Epidermal melanocyte (primary cell): ENCODE data around the gene SUSD5.
"Not testable (repeated sequence)": the region's sequence is repeated elsewhere in the genome, so short reads cannot be mapped to it uniquely, and the experiment has no call there.

Experiments
- DNase-seq: peaks from one replicate; pipeline ENCODE4 v3.0.0; 2011; ENCODE audit warnings: low spot score; ENCODE audit not compliant: insufficient read length

The SUSD5 gene

DNA sequence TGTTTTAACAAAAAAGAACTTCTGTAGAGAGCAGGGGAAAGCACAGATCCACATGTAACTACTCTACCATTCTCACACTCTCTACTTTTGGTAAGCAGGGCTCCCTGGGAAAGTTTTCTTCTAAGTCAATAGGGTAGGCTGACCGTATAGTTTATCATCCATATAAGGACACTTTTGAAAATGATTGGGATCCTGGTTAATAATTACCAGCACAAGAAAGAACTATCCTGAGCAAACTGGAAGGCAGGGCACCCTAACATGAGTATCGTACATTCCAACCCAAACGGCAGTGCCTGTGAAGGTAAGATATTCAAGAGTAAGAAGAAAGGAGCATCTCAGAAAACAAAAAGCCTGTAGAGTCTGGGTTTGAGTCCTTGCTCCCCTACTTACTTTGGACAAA lies 22.1 kb downstream of the SUSD5 start:
- DNase-seq, result no peak

- DNase-seq, result no peak
Measured at GRCh38 chr3:33194303-33194702, 24.3 kb downstream of the SUSD5 start.

- no peak for DNase-seq
Measured at GRCh38 chr3:33187368-33187634, 31.3 kb downstream of the SUSD5 start.

DNA sequence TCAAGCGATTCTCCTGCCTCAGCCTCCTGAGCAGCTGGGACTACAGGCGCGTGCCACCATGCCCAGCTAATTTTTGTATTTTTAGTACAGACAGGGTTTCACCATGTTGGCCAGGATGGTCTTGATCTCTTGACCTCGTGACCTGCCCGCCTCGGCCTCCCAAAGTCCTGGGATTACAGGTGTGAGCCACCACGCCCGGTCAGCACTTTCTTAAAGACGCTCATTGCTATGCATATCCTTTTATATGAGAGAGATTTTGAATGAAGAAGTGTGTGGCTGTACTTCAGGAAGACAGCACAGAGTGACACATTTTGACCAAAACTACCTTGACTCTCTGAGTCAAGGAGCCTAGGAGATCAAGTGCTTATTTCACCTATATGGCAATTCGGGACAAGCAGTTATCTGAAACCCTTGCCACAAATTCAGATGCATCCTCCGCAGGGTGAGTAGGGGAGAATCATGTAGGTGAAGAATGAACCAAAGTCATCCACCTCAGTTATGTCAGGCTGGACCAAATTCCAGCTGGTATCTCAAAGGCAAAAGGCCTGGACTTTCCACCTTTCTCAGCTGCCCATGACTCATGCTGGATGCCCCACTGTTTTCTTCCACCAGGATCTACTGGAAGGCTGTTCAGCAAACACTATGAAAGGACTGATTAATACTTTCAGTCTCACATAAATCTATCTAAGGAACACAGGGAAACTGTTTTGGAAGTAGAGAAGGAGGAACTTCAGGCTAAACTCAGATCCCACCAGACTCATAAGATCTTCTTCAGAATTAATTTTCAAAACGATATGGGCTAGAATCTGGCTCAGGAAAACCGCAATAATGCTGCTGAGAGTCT lies 31.9 kb downstream of the SUSD5 start:
- DNase-seq, result no peak

DNA sequence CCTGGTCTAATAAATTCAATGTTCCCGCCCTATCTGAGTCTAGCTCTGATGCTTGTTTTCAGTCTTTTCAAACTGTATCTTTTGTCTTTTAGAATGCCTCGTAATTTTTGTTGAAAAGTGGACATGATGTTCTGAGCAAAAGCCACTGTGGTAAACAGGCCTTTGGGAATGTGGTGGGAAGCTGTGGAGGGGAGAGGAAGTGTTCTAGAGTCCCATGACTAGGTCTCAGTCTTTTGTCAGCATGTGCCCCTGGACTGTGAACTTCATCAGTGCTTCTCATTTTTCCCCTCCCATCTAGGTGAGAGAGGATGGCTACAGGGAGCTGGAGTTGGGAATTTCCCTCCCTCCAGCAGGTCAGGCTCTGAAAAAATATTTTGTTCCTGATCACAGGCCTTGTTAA lies 33.7 kb downstream of the SUSD5 start:
- no peak for DNase-seq

DNA sequence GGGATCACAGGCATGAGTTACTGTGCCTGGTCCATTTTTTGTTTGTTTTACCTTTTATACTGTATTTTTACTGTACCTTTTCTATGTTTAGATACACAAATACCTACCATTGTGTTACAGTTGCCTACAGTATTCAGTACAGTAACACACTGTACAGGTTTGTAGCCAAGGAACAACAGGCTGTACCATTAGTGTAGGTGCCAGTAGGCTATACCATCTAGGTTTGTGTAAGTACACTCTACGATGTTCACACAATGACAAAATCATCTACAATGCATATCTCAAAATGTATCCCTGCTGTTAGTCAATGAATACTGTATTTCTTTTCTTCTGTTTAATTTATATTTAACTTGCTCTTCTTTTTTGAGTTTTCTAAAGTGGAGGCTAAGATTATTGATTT lies 37.0 kb downstream of the SUSD5 start:
- DNase-seq, result not testable (repeated sequence)

DNA sequence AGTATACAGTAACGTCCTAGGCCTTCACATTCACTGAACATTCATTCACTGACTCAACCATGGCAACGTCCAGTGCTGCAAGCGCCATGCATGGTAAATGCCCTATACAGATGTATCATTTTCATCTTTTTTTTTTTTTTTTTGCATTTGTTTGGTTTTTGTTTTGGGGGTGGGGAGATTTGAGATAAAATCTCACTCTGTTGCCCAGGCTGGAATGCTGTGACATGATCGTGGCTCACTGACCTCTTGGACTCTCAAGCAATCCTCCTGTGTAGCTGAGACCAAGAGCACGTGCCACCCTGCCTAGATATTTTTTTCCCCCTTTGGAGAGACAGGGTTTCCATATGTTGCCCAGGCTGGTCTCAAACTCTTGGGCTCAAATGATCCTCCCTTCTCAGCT lies 37.4 kb downstream of the SUSD5 start:
- no peak for DNase-seq

GRCh38 chr3:33179132-33179531 lies 39.5 kb downstream of the SUSD5 start:
- no peak for DNase-seq

DNA sequence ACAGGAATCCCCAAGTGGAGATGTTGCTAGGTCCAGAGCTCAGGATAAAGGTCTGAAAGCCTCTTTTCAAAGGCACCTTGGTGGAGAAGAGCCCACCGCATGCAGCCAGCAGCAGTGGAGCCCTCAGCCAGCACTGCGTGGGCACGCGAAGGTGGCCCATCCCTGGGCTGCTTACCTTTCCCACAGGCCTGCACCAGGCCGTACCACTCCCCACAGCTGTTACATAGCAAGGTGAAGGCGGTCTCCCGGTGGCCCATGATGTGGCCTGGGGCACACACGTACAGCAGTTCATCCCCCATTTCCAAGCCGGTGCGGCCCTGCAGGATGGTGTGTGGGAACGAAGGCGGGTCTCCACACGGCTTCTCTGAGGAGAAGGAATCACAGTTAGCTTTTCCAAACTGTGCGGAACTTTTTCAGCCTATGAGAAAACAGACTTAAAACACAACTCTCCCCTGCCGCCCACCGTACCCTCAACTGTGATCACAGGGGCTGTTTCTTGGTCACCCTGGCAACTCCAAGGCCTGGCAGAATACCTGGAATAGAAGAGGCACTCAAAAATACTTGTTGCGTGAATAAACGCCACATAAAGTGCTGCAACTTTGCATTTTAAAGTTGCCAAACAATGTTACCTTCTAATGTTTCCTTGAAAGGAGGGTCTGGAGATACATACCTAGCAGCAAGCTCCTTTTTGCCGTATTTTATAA lies 43.7 kb downstream of the SUSD5 start:
- DNase-seq, result no peak

DNA sequence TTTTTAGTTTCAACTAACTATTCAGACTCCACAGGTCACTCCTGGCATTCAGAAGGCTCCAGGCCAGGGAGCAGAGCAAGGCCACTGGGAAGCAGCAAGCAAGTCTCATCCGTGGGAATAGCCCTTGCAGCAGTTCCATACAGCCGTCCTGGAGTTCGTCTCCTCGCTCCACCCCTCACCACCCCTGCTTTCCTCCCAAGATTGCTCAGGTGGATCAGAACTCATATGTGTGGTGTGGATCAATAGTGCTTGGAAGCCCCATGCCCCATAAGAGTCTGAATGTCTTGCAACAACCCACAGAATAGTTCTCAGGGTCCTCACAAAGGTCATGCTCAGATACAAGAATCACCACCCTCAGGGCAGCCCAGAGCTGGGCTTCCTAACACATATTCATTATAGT lies 44.5 kb downstream of the SUSD5 start:
- no peak for DNase-seq

DNA sequence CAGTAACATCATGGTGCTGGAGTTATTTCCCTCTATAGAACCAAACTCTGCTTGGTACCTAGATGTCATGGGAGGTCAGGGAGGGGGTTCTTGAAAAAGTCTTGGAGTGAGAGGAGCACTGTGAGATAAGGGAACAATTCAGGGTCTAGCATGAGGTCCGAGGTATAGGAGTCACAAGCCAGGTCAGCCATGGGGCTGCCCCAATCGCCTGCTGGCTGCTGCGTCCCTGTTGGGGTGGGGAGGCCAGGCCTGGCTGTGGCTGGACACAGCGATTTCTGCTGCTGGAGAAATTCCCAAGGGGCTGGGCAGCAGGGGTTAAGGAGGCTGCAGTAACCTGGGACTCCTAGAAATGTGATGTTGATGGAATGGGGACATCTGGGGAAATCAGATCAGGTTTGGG lies 44.9 kb downstream of the SUSD5 start:
- DNase-seq, result no peak

- no peak for DNase-seq
Measured at GRCh38 chr3:33173103-33173502, 45.5 kb downstream of the SUSD5 start.

GRCh38 chr3:33171580-33171979 lies 47.0 kb downstream of the SUSD5 start:
- no peak for DNase-seq

GRCh38 chr3:33170531-33170930 lies 48.1 kb downstream of the SUSD5 start:
- no peak for DNase-seq

GRCh38 chr3:33167716-33168336 lies 50.8 kb downstream of the SUSD5 start:
- DNase-seq, result no peak

DNA sequence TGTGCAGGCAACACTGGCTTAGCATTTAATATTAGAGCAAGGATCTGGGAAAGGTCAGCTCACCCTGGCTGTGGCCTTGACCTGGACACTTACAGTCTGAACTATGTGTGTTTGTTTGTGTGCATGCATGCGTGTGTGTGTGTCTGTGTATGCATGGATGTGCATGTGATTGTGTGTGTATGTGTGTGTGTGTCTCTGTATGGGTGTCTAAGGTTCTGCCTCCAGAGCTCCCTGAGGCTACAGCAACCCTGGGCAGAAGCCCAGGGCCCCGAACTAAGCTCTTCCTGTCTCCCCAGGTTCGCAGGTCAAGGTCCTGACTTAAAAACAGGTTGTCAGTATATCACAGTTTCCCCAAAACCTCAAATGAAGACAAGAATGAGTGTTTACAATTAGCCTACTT lies 51.3 kb downstream of the SUSD5 start:
- no peak for DNase-seq

GRCh38 chr3:33166095-33166494 lies 52.5 kb downstream of the SUSD5 start:
- no peak for DNase-seq

- DNase-seq, result no peak
Measured at GRCh38 chr3:33165372-33165771, 53.2 kb downstream of the SUSD5 start.

DNA sequence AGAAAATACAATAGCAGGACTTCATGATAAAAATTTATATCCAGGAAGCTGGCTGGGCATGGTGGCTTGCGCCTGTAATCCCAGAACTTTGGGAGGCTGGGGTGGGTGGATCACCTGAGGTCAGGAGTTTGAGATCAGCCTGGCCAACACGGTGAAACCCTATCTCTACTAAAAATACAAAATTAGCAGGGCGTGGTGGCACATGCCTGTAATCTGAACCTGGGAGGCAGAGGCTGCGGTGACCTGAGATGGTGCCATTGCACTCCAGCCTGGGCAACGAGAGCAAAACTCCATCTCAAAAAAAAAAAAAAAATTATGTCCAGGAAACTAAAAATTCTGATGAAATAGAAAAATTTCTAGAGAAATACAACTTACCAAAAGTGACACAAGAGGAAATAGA lies 56.0 kb downstream of the SUSD5 start:
- DNase-seq, result not testable (repeated sequence)

DNA sequence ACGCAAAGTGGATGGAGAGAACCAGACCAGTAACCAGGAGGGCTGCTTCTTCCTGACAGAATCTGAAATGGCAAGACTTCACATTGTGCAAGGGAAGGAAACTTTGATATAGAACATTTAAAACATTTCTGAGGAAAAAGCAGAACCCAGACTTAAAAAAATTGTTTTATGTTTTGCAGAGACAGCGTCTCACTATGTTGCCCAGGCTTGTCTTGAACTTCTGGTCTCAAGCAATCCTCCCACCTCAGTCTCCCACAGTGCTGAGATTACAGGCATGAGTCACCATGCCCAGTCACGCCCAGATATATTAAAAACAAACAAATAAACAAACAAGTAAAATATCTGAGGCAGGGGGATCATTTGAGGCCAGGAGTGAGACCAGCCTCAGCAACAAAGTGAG lies 58.6 kb downstream of the SUSD5 start:
- no peak for DNase-seq

- no peak for DNase-seq
Measured at GRCh38 chr3:33159234-33159633, 59.4 kb downstream of the SUSD5 start.

- DNase-seq, result no peak
Measured at GRCh38 chr3:33155301-33155700, 63.3 kb downstream of the SUSD5 start.

- no peak for DNase-seq
Measured at GRCh38 chr3:33153782-33154181, 64.8 kb downstream of the SUSD5 start.
